Measurements from ENCODE around the gene GPR65.

GPR65 gene

DNA sequence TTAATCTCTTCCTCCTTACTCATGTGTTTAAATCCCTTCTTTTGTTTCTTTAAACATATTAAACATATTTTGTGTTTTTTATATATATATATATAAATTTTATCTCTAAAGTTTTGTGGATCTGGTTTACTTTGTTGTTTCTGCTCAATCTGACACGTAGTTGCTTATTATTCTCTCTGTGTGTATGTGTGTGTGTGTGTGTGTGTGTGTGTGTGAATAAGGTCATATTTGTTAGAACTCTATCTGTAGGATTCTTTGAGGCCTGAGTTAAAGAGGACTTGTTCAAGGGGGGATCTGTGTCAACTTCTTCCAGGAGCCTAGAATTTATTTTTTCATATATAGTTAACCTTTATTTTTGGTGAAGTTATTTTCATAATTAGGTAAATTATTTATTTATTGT lies 2.7 kb downstream of the GPR65 start:
- POLR2A ChIA-PET, result no interaction called here
- Histone ChIP-seq H3K36me3 (ENCODE audit: control insufficient read depth in 2 of 2, insufficient read depth in 1 of 2, low read length in 2 of 2) (no peaks in the 10 kb centered on the region), H3K9me3 (ENCODE audit: control insufficient read depth, insufficient read depth, low read depth, low read length) (no peaks in the 10 kb centered on the region), H3K4me3 (ENCODE audit: low read depth, low read length) (no peak overlapping the region), H3K4me1 (ENCODE audit: control insufficient read depth, insufficient read depth, low read length) (no peaks in the 10 kb centered on the region), H3K27ac (ENCODE audit: extremely low read depth, low read depth, low read length) (no peak overlapping the region)
- TF ChIP-seq ZNF837 (tag by site-specific recombination; IDR thresholded peaks at IDR 0.05) (no peak), ZNF521 (tag by site-specific recombination; IDR thresholded peaks at IDR 0.05) (no peak), SETDB1 (IDR thresholded peaks at IDR 0.05; ENCODE audit: insufficient read length, low read length) (no peak), RBAK (tag by site-specific recombination; IDR thresholded peaks at IDR 0.05) (no peak), ZNF2 (tag by site-specific recombination; IDR thresholded peaks at IDR 0.05) (no peak), ZNF335 (tag by site-specific recombination; conservative IDR thresholded peaks at IDR 0.05) (no peak)
- TF ChIP-seq, protein P1, sequence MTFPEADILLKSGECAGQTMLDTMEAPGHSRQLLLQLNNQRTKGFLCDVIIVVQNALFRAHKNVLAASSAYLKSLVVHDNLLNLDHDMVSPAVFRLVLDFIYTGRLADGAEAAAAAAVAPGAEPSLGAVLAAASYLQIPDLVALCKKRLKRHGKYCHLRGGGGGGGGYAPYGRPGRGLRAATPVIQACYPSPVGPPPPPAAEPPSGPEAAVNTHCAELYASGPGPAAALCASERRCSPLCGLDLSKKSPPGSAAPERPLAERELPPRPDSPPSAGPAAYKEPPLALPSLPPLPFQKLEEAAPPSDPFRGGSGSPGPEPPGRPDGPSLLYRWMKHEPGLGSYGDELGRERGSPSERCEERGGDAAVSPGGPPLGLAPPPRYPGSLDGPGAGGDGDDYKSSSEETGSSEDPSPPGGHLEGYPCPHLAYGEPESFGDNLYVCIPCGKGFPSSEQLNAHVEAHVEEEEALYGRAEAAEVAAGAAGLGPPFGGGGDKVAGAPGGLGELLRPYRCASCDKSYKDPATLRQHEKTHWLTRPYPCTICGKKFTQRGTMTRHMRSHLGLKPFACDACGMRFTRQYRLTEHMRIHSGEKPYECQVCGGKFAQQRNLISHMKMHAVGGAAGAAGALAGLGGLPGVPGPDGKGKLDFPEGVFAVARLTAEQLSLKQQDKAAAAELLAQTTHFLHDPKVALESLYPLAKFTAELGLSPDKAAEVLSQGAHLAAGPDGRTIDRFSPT (tag by site-specific recombination; IDR thresholded peaks at IDR 0.05), result no peak
- TF ChIP-seq, protein P2, sequence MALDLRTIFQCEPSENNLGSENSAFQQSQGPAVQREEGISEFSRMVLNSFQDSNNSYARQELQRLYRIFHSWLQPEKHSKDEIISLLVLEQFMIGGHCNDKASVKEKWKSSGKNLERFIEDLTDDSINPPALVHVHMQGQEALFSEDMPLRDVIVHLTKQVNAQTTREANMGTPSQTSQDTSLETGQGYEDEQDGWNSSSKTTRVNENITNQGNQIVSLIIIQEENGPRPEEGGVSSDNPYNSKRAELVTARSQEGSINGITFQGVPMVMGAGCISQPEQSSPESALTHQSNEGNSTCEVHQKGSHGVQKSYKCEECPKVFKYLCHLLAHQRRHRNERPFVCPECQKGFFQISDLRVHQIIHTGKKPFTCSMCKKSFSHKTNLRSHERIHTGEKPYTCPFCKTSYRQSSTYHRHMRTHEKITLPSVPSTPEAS (tag by site-specific recombination; IDR thresholded peaks at IDR 0.05), result no peak
- CTCF ChIA-PET, result interaction anchor here (1.9 kb wide), 1 partner anchor 182 kb away, joined by 4 read pairs; no protein-coding TSS in a partner anchor

DNA sequence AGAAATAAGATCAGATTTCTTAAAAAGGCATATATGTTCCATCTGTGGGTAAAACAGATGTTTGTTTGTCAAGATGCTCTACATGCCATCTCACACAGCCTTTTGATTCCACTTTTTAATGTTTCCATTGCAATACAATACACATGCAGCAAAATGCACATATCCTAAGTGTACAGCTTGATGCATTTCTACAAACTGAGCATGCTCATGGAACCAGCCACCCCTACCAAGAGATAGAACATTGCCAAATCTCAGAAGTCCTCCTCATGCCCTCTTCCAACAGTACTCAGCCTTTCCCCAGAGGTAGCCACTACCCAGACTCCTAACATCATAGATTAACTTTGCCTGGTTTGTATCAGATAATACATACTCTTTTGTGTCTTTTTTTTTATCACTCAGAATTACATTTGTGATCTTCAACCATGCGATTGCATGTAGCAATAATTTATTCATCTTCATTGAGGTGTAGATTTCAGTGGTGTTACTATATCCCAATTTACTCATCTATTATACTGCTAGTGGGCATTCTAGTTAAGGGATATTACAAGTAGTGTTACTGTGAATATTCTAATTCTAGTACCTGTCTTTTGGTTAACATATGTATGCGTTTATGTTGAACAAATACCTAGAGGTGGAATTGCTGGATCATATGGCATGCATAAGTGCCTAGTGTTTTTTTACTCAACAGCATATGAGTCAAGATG lies 3.3 kb downstream of the GPR65 start:
- Histone ChIP-seq H3K27ac (ENCODE audit: extremely low read depth, low read depth, low read length) (no peak overlapping the region), H3K36me3 (ENCODE audit: control insufficient read depth in 2 of 2, insufficient read depth in 1 of 2, low read length in 2 of 2) (no peaks in the 10 kb centered on the region), H3K4me1 (ENCODE audit: control insufficient read depth, insufficient read depth, low read length) (no peaks in the 10 kb centered on the region), H3K4me3 (ENCODE audit: low read depth, low read length) (no peak overlapping the region), H3K9me3 (ENCODE audit: control insufficient read depth, insufficient read depth, low read depth, low read length) (no peaks in the 10 kb centered on the region)
- ChIA-PET POLR2A (no interaction called here), CTCF (interaction anchor here (0.6 kb wide), 1 partner anchor 67 kb away, joined by 3 read pairs; no protein-coding TSS in a partner anchor)
- no peak for TF ChIP-seq ZNF626 (tag by site-specific recombination; IDR thresholded peaks at IDR 0.05)
- no peak for TF ChIP-seq HOXC10 (CRISPR knock-in tag; IDR thresholded peaks at IDR 0.05)
- no peak for TF ChIP-seq ZNF76 (tag by site-specific recombination; IDR thresholded peaks at IDR 0.05; ENCODE audit: borderline replicate concordance, low read depth)
- TF ChIP-seq TRIM28 (IDR thresholded peaks at IDR 0.05; ENCODE audit: borderline replicate concordance, low read length), result no peak
- TF ChIP-seq ZNF37A (tag by site-specific recombination; IDR thresholded peaks at IDR 0.05), result no peak
- TF ChIP-seq ZNF202 (tag by site-specific recombination; IDR thresholded peaks at IDR 0.05; ENCODE audit: borderline replicate concordance), result no peak
- TF ChIP-seq ZNF621 (tag by site-specific recombination; IDR thresholded peaks at IDR 0.05), result no peak
- no peak for TF ChIP-seq ZNF169 (tag by site-specific recombination; IDR thresholded peaks at IDR 0.05)
- TF ChIP-seq ZNF302 (tag by site-specific recombination; IDR thresholded peaks at IDR 0.05; ENCODE audit: low read depth), result no peak
- no peak for TF ChIP-seq KLF16 (tag by site-specific recombination; IDR thresholded peaks at IDR 0.05)

DNA sequence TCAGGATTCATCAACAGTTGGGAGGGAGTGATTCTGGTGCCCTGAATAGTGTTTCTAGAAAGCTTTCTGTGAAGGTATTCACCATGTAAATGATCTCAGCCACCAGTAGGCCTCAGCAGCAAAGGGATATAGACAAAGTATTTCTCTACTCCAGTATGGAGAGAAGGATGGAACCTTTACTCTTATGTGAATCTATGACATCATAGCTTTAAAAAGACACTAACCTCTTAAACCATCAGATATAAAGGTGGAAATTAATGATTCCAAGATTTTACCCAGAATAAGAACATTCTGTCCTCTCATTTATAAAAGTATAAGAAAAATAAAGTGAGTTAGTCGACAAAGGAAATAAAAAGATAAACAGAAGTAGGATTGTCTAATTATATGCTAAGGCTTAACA lies 4.6 kb downstream of the GPR65 start:
- ChIA-PET CTCF (interaction anchor here (0.5 to 1.2 kb wide), 2 partner anchors 180 to 317 kb away, joined by 3 read pairs; no protein-coding TSS in a partner anchor), POLR2A (no interaction called here)
- no peaks in the 10 kb centered on the region for H3K4me1 ChIP-seq (ENCODE audit: control insufficient read depth, insufficient read depth, low read length)
- no peaks in the 10 kb centered on the region for H3K36me3 ChIP-seq (ENCODE audit: control insufficient read depth in 2 of 2, insufficient read depth in 1 of 2, low read length in 2 of 2)
- H3K9me3 ChIP-seq (ENCODE audit: control insufficient read depth, insufficient read depth, low read depth, low read length), result no peaks in the 10 kb centered on the region
- H3K4me3 ChIP-seq (ENCODE audit: low read depth, low read length), result no peak overlapping the region
- TF ChIP-seq WT1 (tag by site-specific recombination; IDR thresholded peaks at IDR 0.05), result no peak
- TF ChIP-seq, protein P3, sequence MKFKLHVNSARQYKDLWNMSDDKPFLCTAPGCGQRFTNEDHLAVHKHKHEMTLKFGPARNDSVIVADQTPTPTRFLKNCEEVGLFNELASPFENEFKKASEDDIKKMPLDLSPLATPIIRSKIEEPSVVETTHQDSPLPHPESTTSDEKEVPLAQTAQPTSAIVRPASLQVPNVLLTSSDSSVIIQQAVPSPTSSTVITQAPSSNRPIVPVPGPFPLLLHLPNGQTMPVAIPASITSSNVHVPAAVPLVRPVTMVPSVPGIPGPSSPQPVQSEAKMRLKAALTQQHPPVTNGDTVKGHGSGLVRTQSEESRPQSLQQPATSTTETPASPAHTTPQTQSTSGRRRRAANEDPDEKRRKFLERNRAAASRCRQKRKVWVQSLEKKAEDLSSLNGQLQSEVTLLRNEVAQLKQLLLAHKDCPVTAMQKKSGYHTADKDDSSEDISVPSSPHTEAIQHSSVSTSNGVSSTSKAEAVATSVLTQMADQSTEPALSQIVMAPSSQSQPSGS (tag by site-specific recombination; IDR thresholded peaks at IDR 0.05; ENCODE audit: low read depth), result peak; percentile 42; the same call in 1 of the 2 replicates
- no peak overlapping the region for H3K27ac ChIP-seq (ENCODE audit: extremely low read depth, low read depth, low read length)
